ENCODE results near the gene RUBCNL. TPM values are rescaled to one million over a fixed set of nuclear protein-coding genes. Genes with fewer than 3 reads are reported as not detected.
"Not testable (repeated sequence)": the region's sequence is repeated elsewhere in the genome, so short reads cannot be mapped to it uniquely, and the experiment has no call there.

Gene RUBCNL
- total RNA-seq, 2 donors from 2014 or later: 2.0 to 3.0 TPM

DNA sequence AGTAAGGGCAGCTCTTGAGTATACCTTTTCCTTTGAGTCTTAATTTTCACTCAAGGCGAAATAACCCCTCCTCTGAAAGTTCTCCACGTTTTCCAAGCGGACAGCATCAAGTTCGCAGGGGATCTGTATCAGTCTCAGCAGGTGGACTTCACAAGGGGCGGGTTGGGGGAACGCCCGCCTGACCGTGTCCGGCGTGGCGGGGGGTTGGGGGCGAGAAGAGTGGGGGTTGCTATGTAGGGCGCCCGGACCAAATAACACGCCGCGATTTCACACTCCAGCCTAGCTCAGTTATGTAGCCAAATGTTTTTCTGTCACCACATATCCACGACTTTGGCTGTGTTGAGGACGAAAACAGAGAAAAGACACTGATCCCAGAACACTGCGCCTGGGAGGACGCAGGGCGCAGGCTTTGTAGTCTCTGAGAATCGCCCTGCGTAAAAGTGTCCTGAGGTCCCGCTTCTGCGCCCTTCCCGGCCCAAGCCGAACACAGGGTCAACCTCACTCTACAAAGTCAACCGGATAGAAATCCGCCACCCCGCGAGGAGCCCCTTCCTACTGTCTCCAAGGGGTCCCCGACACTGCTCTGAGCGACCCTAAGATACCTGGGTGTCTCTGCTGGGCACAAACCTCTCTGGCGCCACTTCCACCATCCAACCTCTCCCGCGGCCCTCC, 524 bp downstream of the RUBCNL start:
- no peak for DNase-seq (ENCODE audit: low spot score)

DNA sequence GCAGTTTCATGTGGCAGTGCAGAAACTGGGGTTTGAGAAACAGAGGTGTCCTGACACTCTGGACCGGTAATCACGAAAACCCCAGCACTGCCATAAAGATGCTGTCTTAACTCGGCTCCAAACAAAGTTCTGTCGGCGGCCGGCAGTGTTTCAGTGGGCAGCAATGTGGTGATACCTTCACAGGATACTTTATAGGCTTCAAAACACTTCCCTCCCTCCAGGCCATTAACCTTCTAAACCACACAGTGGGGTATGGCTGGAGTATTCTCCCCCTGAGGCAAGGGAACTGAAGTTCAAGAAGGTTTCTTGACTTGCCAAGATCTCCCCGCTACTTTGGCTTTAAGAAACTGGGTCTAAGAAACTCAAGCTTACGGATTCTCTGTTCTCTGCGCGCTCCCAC, 1.1 kb downstream of the RUBCNL start:
- Mint-ChIP-seq H3K27me3 (peaks cover 27 to 41% of the 10 kb centered on the region in 2 donors), H3K4me1 (ENCODE audit: low read depth in 2 of 2) (peaks cover 19% of the 10 kb centered on the region in 2 donors), H3K9me3 (no peaks in the 10 kb centered on the region), H3K4me3 (peak overlapping the region; percentile 18), H3K27ac (no peak overlapping the region), H3K36me3 (peaks cover 4% of the 10 kb centered on the region)
- no peak for ATAC-seq
- DNase-seq (ENCODE audit: low spot score): no peak

More for the DNA sequence above, 524 bp downstream of the RUBCNL start:
- Mint-ChIP-seq H3K27me3 (peaks cover 27 to 41% of the 10 kb centered on the region in 2 donors), H3K4me3 (peak overlapping the region; percentile 77), H3K27ac (no peak overlapping the region), H3K36me3 (peaks cover 4% of the 10 kb centered on the region), H3K4me1 (ENCODE audit: low read depth in 2 of 2) (peaks cover 19% of the 10 kb centered on the region in 2 donors), H3K9me3 (no peaks in the 10 kb centered on the region)
- ATAC-seq: no peak

DNA sequence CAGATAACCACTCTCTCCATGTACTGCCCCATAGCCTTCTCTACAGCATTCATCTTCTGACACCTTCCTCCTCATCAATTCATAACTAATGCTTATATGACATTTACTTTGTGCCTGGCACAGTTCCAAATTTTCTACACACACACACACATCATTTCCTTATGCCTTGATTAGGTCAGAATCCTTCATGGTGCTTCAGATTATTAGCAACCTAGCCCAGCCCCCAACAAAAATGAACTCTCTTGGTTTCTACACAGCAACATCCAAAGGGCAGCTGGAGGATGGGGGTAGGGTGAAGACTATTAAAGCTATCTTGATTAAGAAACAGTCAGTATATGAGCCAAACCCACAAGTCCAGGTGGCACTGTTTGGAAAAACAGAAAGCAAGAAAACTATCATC, 3.7 kb downstream of the RUBCNL start:
- H3K27me3 Mint-ChIP-seq: peaks cover 27 to 41% of the 10 kb centered on the region in 2 donors
- DNase-seq (ENCODE audit: low spot score): no peak

DNA sequence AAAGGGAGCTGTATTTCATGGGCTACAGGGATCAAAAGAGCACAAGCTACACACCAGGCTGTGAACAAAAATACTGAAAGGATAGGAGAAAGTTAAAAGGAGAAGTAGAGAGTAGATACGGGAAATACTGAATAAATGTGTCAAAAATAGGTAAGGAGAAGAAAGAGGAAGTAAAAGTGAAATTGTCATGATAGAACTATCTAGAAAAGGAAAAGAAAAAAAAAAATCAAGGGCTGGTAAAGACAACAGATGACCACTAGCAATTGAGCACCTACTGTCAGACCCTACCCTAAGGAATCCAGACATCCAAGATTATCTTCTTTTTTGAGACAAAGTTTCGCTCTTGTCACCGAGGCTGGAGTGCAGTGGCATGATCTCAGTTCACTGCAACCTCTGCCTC, 4.8 kb downstream of the RUBCNL start:
- H3K27me3 Mint-ChIP-seq: peaks cover 21 to 41% of the 10 kb centered on the region in 2 donors

More for the DNA sequence above, 3.7 kb downstream of the RUBCNL start:
- H3K27ac Mint-ChIP-seq: no peak overlapping the region
- peaks cover 4% of the 10 kb centered on the region for H3K36me3 Mint-ChIP-seq
- peaks cover 11 to 12% of the 10 kb centered on the region in 2 donors for H3K4me1 Mint-ChIP-seq (ENCODE audit: low read depth in 2 of 2)
- no peaks in the 10 kb centered on the region for H3K9me3 Mint-ChIP-seq
- H3K4me3 Mint-ChIP-seq: no peak overlapping the region
- no peak for ATAC-seq

DNA sequence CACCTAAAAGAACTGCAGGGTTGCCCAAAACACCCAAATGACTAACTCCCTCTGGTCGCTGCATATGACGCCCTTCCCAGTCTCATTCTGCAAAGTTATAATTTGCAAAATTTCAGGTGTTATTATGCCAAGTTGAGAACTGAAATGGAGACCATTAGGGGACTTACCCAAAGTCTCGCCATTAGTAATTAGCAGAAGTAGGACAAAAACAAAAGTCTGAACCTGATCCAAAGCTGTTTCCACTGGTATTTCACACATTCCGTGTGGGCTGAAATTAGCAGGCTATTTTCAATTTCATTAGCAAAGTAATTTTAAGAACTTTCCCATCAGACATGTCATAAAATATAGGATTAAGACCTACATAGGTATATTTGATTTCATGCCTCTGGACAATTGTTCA, 6.8 kb downstream of the RUBCNL start:
- no peak for DNase-seq (ENCODE audit: low spot score)
- peaks cover 4% of the 10 kb centered on the region for H3K36me3 Mint-ChIP-seq
- no peaks in the 10 kb centered on the region for H3K9me3 Mint-ChIP-seq
- peaks cover 5 to 6% of the 10 kb centered on the region in 2 donors for H3K4me1 Mint-ChIP-seq (ENCODE audit: low read depth in 2 of 2)
- no peak overlapping the region for H3K4me3 Mint-ChIP-seq
- no peak for ATAC-seq
- H3K27me3 Mint-ChIP-seq: peaks cover 14 to 28% of the 10 kb centered on the region in 2 donors
- no peak overlapping the region for H3K27ac Mint-ChIP-seq

More for the DNA sequence above, 4.8 kb downstream of the RUBCNL start:
- Mint-ChIP-seq H3K4me1 (ENCODE audit: low read depth in 2 of 2) (peaks cover 5 to 10% of the 10 kb centered on the region in 2 donors), H3K36me3 (peaks cover 4% of the 10 kb centered on the region), H3K9me3 (no peaks in the 10 kb centered on the region), H3K27ac (no peak overlapping the region), H3K4me3 (no peak overlapping the region)
- ATAC-seq (no peak), DNase-seq (ENCODE audit: low spot score) (no peak)

DNA sequence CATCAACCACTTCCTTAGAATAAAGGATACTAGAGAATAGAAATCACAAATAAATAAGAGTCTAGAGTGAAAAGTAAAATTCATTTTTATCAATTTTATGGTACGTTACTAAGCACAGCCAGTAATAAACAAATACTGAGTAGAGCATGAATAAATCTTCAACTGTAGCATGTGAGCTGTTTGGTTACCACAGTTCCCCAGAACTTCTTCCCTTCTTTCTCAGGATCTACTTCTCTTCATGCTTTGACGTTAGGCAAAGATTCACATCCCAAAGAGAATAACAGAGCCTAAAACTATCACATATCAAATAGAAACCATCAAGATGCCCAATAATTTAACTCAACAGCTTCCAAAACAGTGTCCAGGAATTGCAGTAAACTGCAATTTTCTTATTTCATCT, 7.4 kb downstream of the RUBCNL start:
- H3K9me3 Mint-ChIP-seq: no peaks in the 10 kb centered on the region
- no peak overlapping the region for H3K4me3 Mint-ChIP-seq
- peaks cover 4% of the 10 kb centered on the region for H3K36me3 Mint-ChIP-seq
- peaks cover 5 to 9% of the 10 kb centered on the region in 2 donors for H3K4me1 Mint-ChIP-seq (ENCODE audit: low read depth in 2 of 2)
- DNase-seq (ENCODE audit: low spot score) (no peak), ATAC-seq (no peak)
- peaks cover 12 to 21% of the 10 kb centered on the region in 2 donors for H3K27me3 Mint-ChIP-seq
- peak overlapping the region in 1 of 2 donors; percentile 38 for H3K27ac Mint-ChIP-seq

DNA sequence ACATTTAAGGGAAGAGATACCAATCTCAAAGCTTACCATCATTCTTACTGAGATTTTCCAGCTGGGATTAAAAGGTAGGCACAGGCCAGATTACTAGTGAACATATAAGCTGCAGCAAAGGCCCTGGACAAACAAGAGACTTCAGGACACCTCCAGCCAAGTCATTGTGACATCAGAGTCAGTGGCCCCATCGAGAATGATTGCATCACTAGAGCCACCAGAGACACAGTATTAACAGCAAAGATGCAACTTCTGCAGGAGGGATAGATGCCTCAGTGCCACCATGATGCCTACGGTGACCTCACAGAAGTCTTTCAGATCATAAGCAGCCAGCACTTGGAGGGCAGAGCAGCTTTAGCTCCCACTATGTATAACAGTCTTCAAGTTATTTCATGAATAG, 8.6 kb downstream of the RUBCNL start:
- H3K4me1 Mint-ChIP-seq (ENCODE audit: low read depth in 2 of 2): peaks cover 5 to 10% of the 10 kb centered on the region in 2 donors
- no peak for DNase-seq (ENCODE audit: low spot score)
- no peak overlapping the region for H3K27ac Mint-ChIP-seq

DNA sequence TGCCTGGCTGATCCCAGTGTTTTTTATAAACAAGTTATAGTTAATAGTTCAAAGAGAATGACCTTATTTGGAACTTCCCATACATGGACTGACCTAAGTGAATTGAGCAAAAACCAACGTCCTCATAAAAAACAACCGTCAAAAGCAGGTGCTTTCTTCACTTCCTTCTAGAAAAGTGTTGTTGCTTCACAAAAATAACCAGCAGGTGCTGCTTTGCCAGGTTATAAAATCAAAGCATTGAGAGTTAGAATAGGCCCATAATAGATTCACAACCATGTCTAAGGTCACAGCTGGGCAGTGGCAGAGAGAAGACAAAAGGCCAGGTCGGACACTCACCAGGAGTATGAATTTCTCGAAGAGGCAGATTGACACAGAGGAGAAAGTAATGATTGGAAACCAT, 9.5 kb downstream of the RUBCNL start:
- DNase-seq (ENCODE audit: low spot score) (no peak), ATAC-seq (no peak)
- Mint-ChIP-seq H3K27me3 (peaks cover 5 to 8% of the 10 kb centered on the region in 2 donors), H3K4me1 (ENCODE audit: low read depth in 2 of 2) (peaks cover 5 to 10% of the 10 kb centered on the region in 2 donors), H3K9me3 (no peaks in the 10 kb centered on the region), H3K4me3 (no peak overlapping the region), H3K36me3 (no peaks in the 10 kb centered on the region), H3K27ac (no peak overlapping the region)

More for the DNA sequence above, 8.6 kb downstream of the RUBCNL start:
- no peaks in the 10 kb centered on the region for H3K9me3 Mint-ChIP-seq
- peaks cover 3% of the 10 kb centered on the region for H3K36me3 Mint-ChIP-seq
- no peak overlapping the region for H3K4me3 Mint-ChIP-seq
- H3K27me3 Mint-ChIP-seq: peaks cover 9 to 14% of the 10 kb centered on the region in 2 donors
- no peak for ATAC-seq

DNA sequence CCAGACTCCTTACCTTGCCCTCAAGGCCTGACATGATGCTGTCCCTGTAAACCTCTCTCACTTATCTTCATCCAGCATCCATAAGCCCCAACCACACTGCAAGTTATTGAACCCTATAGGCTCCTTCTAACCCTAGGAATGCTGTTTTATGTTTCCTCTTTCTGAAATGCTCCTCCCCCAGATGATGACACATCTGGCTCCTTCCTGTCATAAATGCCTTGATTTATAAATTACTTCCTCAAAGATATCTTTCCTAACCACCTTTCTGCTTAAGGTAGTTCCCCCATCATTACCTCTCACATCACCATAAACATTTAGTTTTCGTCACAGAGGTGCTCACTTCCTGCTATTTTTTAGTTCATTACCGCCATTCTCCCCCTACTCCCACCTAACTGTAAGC, 12.3 kb downstream of the RUBCNL start:
- ATAC-seq (no peak), DNase-seq (ENCODE audit: low spot score) (no peak)
- Mint-ChIP-seq H3K4me3 (no peak overlapping the region), H3K27ac (no peak overlapping the region), H3K27me3 (peaks cover 0 to 10% of the 10 kb centered on the region in 2 donors), H3K36me3 (no peaks in the 10 kb centered on the region), H3K9me3 (no peaks in the 10 kb centered on the region), H3K4me1 (ENCODE audit: low read depth in 2 of 2) (peaks cover 0 to 8% of the 10 kb centered on the region in 2 donors)

DNA sequence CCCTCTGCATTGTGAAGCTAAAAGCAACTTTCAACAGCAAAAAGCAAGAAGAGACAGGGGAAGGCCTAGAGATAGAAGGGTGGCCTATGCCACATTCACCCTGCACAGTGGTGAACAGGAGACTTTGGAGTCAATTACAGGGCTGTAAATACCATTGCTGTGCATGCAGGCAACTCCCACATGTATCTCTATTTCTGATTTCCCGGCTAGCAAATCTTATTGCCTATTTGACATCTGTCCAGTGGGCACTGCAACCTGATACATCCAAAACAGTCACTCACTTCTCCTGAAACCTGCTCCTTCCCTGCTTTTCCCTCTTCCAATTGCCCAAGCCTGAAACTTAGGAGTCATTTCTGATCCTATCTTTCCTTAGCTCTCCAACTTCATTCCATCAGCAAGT, 13.4 kb downstream of the RUBCNL start:
- Mint-ChIP-seq H3K9me3 (no peaks in the 10 kb centered on the region), H3K27ac (peak overlapping the region in 1 of 2 donors; percentile 36), H3K4me3 (no peak overlapping the region), H3K27me3 (peaks cover 0 to 11% of the 10 kb centered on the region in 2 donors), H3K36me3 (no peaks in the 10 kb centered on the region), H3K4me1 (ENCODE audit: low read depth in 2 of 2) (peaks cover 0 to 8% of the 10 kb centered on the region in 2 donors)
- DNase-seq (ENCODE audit: low spot score) (no peak), ATAC-seq (no peak)

DNA sequence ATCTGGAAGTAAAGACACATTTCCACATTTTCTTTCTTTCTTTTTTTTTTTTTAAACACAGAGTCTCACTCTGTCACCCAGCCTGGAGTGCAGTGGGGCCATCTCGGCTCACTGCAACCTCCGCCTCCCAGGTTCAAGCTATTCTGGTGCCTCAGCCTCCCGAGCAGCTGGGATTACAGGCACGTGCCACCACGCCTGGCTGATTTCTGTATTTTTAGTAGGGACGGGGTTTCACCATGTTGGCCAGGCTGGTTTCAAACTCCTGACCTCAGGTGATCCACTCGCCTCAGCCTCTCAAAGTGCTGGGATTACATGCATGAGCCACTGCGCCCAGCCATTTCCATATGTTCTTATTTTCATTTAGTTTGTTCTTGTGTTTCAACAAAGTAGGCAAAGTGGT, 14.1 kb downstream of the RUBCNL start:
- not testable (repeated sequence) for ATAC-seq, H3K9me3 Mint-ChIP-seq
- H3K27ac Mint-ChIP-seq: peak overlapping the region in 1 of 2 donors; percentile 36

DNA sequence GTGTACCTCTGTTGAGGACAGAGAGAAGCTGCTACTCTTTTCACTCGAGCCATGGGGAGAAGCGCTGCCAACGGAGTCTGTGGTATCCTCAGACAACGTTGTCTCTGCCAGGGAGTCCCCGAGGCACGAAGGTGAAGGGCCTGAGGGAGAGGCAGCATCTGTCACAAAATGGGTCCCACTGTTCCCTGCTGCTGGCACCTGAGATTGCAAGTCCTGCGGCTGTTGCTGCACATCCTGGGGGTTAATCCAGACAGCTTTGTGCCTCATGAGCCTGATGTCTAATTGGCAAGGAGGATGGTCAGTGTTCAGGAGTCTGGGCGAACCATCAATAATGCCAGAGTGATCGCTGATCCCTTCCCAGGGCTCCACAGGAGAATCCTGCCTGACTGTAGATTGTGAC, 15.0 kb downstream of the RUBCNL start:
- DNase-seq (ENCODE audit: low spot score): no peak
- Mint-ChIP-seq H3K9me3 (no peaks in the 10 kb centered on the region), H3K4me3 (no peak overlapping the region), H3K27ac (no peak overlapping the region), H3K27me3 (peaks cover 2 to 11% of the 10 kb centered on the region in 2 donors), H3K36me3 (no peaks in the 10 kb centered on the region), H3K4me1 (ENCODE audit: low read depth in 2 of 2) (peaks cover 0 to 4% of the 10 kb centered on the region in 2 donors)
- no peak for ATAC-seq

More for the DNA sequence above, 14.1 kb downstream of the RUBCNL start:
- not testable (repeated sequence) for DNase-seq (ENCODE audit: low spot score); H3K4me3 Mint-ChIP-seq; H3K4me1 Mint-ChIP-seq (ENCODE audit: low read depth in 2 of 2); H3K36me3 Mint-ChIP-seq
- peaks cover 0 to 13% of the 10 kb centered on the region in 2 donors for H3K27me3 Mint-ChIP-seq

DNA sequence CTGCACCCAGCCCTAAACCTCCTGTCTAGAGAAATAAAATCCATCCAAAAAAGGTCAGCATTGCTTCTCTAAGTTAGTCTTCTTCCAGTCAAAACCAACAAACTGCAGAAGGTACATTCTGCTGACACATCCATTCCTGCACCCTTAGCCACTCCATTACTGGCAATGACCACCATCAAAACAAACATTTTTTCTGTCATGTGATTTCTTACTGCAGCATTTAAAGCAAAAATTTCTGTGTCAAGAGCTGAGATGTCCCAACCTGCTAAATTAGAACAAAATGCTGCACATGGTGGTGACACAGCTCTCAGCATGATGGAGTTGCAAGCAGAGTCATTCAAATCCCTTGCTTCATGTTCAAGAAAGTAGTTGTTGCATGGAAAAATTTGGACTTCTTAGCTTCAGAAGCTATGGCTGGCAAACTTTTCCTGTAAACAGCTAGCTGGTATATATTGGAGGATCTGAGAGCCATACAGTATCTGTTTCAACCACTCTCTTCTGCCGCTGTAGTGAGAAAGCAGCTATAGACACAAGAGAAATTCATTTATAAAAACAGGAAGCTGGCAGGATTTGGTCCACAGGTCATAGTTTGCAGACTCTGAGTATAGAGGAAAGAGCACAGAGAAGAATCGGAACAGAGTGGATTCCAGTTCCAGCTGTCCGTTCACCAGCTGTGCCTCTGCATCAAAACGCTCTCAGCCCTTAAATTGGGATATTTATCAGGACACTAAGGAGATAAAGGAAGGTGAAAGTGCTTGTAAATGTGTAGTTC, 17.4 kb downstream of the RUBCNL start:
- Mint-ChIP-seq H3K4me1 (ENCODE audit: low read depth in 2 of 2) (peaks cover 0 to 2% of the 10 kb centered on the region in 2 donors), H3K9me3 (no peaks in the 10 kb centered on the region), H3K36me3 (no peaks in the 10 kb centered on the region), H3K27me3 (peaks cover 14 to 20% of the 10 kb centered on the region in 2 donors), H3K27ac (peak overlapping the region in 1 of 2 donors; percentile 22), H3K4me3 (no peak overlapping the region)
- ATAC-seq (no peak), DNase-seq (ENCODE audit: low spot score) (no peak)
